Transverse colon (tissue), 3 donors: ENCODE data around the gene FA2H.

Experiments
- CTCF ChIP-seq, 5 experiments: fragments of 200-600 bp in 3 of 5; fragments of 450-650 bp in 2 of 5; sonication (generic) in 3 of 5; IDR thresholded peaks; 1 replicate in 2 of 5; 2 replicates in 3 of 5; pipeline ENCODE4 v1.5.1; 2016 to 2017; ENCODE audit warnings: antibody characterized with exemption in 5 of 5, inconsistent platforms in 3 of 5, mild to moderate bottlenecking in 2 of 5, moderate library complexity in 1 of 5
- EP300 ChIP-seq: sonication (generic); formaldehyde crosslinking; IDR thresholded peaks from one replicate; pipeline ENCODE4 v1.6.1; 2017; ENCODE audit warnings: antibody characterized with exemption, low read depth

GRCh38 chr16:74679983-74680382 is 94.6 kb downstream of the FA2H start:
- TF ChIP-seq CTCF (IDR thresholded peaks at IDR 0.05) (no peak), EP300 (no peak)
